CD4-positive, alpha-beta memory T cell (primary cell): Measurements from ENCODE around the gene NACC1. TPM values are rescaled to one million over a fixed set of nuclear protein-coding genes. Genes with fewer than 3 reads are reported as not detected.
A peak's percentile ranks its signal among the peaks of the same experiment; 100 is the strongest.
"Not testable (repeated sequence)": the region's sequence is repeated elsewhere in the genome, so short reads cannot be mapped to it uniquely, and the experiment has no call there.

ENCODE experiments used
- CTCF ChIA-PET: fragments of 350-600 bp; sonication (Branson Sonifier 250); formaldehyde crosslinking; loops from one replicate; lab custom pipeline; 2021; ENCODE audit warnings: inconsistent platforms; ENCODE audit not compliant: partially characterized antibody; lab: Charles Lee
- POLR2A ChIA-PET: fragments of 350-600 bp; sonication (Branson Sonifier 250); formaldehyde crosslinking; loops from one replicate; lab custom pipeline; 2021; ENCODE audit not compliant: partially characterized antibody; lab: Charles Lee
- DNase-seq, 5 donors: peaks; one replicate each; pipeline versions ENCODE4 v3.0.0 to v3.0.0-alpha.2; 2020 to 2022; ENCODE audit warnings: mixed read lengths in 1 of 5
- H3K27ac ChIP-seq: one replicate; pipeline ENCODE4 v1.7.0; 2013; ENCODE audit warnings: low read depth, low read length
- H3K27me3 ChIP-seq: 2 replicates; pipeline ENCODE4 v1.7.0; 2013; ENCODE audit warnings: mild to moderate bottlenecking, low read length, moderate library complexity; ENCODE audit not compliant: insufficient read depth
- H3K36me3 ChIP-seq: 2 replicates; pipeline ENCODE4 v1.7.0; 2013; ENCODE audit warnings: mild to moderate bottlenecking, low read length, moderate library complexity; ENCODE audit not compliant: insufficient read depth
- H3K4me1 ChIP-seq: 2 replicates; pipeline ENCODE4 v1.7.0; 2013; ENCODE audit warnings: mild to moderate bottlenecking, low read length, moderate library complexity; ENCODE audit not compliant: insufficient read depth
- H3K4me3 ChIP-seq, 2 donors: one replicate each; pipeline ENCODE4 v1.7.0; 2013; ENCODE audit warnings: low read length in 2 of 2, mild to moderate bottlenecking in 1 of 2
- H3K9me3 ChIP-seq, 2 donors: one replicate each; pipeline ENCODE4 v1.7.0; 2013; ENCODE audit warnings: low read length in 2 of 2, control low read depth in 1 of 2; ENCODE audit not compliant: control insufficient read depth in 1 of 2
- H3K27ac Mint-ChIP-seq, 7 donors: one replicate each; pipeline ENCODE4 v1.8.0; 2020 to 2021; ENCODE audit warnings: mixed read lengths in 7 of 7, mild to moderate bottlenecking in 6 of 7, inconsistent platforms in 3 of 7, moderate library complexity in 3 of 7
- H3K27me3 Mint-ChIP-seq, 2 donors: one replicate each; pipeline ENCODE4 v1.8.0; 2020 to 2021; ENCODE audit warnings: mixed read lengths in 2 of 2
- H3K36me3 Mint-ChIP-seq, 2 donors: one replicate each; pipeline ENCODE4 v1.8.0; 2020 to 2021; ENCODE audit warnings: mixed read lengths in 2 of 2, inconsistent platforms in 1 of 2, mild to moderate bottlenecking in 1 of 2
- H3K4me1 Mint-ChIP-seq, 4 donors: one replicate each; pipeline ENCODE4 v1.8.0; 2020 to 2021; ENCODE audit warnings: mixed read lengths in 4 of 4, mild to moderate bottlenecking in 1 of 4
- H3K4me3 Mint-ChIP-seq, 8 donors: one replicate each; pipeline ENCODE4 v1.8.0; 2020 to 2021; ENCODE audit warnings: mixed read lengths in 8 of 8, mild to moderate bottlenecking in 7 of 8, moderate library complexity in 6 of 8, inconsistent platforms in 3 of 8
- H3K9me3 Mint-ChIP-seq, 8 donors: one replicate each; pipeline ENCODE4 v1.8.0; 2020 to 2021; ENCODE audit warnings: mixed read lengths in 8 of 8, mild to moderate bottlenecking in 5 of 8, inconsistent platforms in 3 of 8, moderate library complexity in 1 of 8
- intact Hi-C: fragments of 100-400 bp; cut with micrococcal nuclease; formaldehyde crosslinking; loops from one replicate; pipeline ENCODE4 v1.15.1; 2023
- polyA plus RNA-seq, 2 donors: library from polyadenylated mRNA; unstranded; fragments of 300-500 nt; fragmentation: Illumina TruSeq; gene quantifications; one replicate each; pipeline ENCODE4 v1.2.3, GENCODE V29; 2021
- total RNA-seq, 2 experiments: library from RNA; stranded (reverse); gene quantifications; one replicate each; pipeline ENCODE4 v1.2.3, GENCODE V29; 2021

The NACC1 gene
- total and polyA plus RNA-seq, 4 experiments from 2014 or later, result 0.15 to 34.1 (median 13.8) TPM

DNA sequence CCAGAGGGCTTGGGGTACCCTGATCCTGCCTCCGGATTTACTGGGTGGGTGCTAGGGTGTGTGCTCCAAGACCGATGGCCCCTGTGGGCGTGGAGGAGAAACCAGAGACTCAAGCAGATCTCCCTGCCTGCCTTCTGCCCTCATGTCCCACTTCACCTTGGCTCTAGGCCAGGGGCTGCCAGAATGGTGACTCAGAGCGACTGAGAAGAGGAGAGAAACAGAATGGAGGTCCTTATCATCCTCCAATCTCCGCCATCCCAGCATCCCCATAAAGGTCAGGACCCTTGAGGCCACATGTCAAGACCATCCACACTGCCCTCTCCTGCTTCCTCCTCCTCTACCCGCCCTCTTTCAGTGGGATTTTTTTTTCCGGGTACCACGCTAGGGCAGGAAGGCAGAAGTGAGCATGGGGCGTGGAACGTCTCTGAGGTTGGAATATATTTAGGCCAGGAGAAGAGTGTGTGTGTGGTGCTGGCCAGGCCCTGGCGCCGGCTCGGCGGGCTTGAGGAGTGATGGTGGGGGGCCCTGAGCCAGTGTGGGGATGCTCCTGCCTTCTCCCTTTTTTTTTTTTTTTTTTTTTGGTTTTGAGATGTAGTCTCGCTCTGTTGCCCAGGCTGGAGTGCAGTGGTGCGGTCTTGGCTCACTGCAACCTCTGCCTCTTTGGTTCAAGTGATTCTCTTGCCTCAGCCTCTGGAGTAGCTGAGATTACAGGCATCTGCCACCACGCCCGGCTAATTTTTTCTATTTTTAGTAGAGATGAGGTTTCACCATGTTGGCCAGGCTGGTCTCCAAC is 54.5 kb downstream of the NACC1 start:
- H3K36me3 ChIP-seq, result no peaks in the 10 kb centered on the region
- H3K4me1 ChIP-seq, result peaks cover 65% of the 10 kb centered on the region
- H3K9me3 ChIP-seq, result no peaks in the 10 kb centered on the region
- intact Hi-C loops, result loop anchor here (2.0 kb wide), 1 partner anchor 56 kb away; the partner anchor contains the start of gene TRMT1
- ChIA-PET CTCF (interaction anchor here (0.6 kb wide), 1 partner anchor 61 kb away, joined by 3 read pairs; no protein-coding TSS in a partner anchor), POLR2A (interaction anchor here (0.7 to 10.6 kb wide), 5 partner anchors 9 to 877 kb away, joined by 3 to 401 read pairs (median 31); no protein-coding TSS in a partner anchor)
- Mint-ChIP-seq H3K9me3 (no peaks in the 10 kb centered on the region), H3K36me3 (peaks cover 4 to 6% of the 10 kb centered on the region in 2 donors), H3K27me3 (no peaks in the 10 kb centered on the region), H3K4me3 (peak overlapping the region; percentile 83 to 94 (median 86)), H3K4me1 (peaks cover 36 to 76% (median 48%) of the 10 kb centered on the region in 4 donors), H3K27ac (peak overlapping the region; percentile 94 to 99 (median 98))
- H3K27me3 ChIP-seq, result no peaks in the 10 kb centered on the region
- peak overlapping the region; percentile 53 for H3K27ac ChIP-seq
- DNase-seq, result peak; percentile 62 to 92 (median 63)
- H3K4me3 ChIP-seq, result peak overlapping the region; percentile 18 to 46

GRCh38 chr19:13173139-13173737 is 55.2 kb downstream of the NACC1 start:
- ChIA-PET CTCF (interaction anchor here (0.6 kb wide), 1 partner anchor 60 kb away, joined by 3 read pairs; no protein-coding TSS in a partner anchor), POLR2A (interaction anchor here (0.7 to 10.6 kb wide), 5 partner anchors 10 to 878 kb away, joined by 3 to 146 read pairs (median 5); partner anchors contain the start of genes IER2 and STX10)

DNA sequence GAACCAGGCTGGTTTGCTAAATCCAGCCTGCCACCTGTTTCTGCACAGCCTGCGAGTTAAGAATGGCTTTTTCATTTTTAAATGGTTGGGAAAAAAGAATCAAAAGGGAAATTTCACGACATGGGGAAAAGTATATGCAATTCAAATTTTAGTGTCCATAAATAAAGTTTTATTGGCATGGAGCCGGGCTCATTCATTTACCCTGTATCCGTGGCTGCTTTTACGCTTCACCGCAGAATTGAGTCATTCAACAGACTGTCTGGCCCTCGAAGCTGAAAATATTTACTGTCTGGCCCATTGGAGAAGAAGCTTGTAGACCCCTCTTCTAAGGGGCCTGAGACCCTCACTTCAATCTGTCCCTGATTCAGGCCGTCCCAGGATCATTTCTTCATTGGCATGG is 58.3 kb downstream of the NACC1 start:
- Histone ChIP-seq H3K27ac (no peak overlapping the region), H3K36me3 (no peaks in the 10 kb centered on the region), H3K9me3 (no peaks in the 10 kb centered on the region), H3K27me3 (no peaks in the 10 kb centered on the region), H3K4me3 (no peak overlapping the region), H3K4me1 (peaks cover 38% of the 10 kb centered on the region)
- Mint-ChIP-seq H3K4me3 (no peak overlapping the region), H3K27ac (peak overlapping the region in 1 of 7 donors; percentile 27), H3K27me3 (no peaks in the 10 kb centered on the region), H3K4me1 (peaks cover 20 to 52% (median 34%) of the 10 kb centered on the region in 4 donors), H3K36me3 (peaks cover 4% of the 10 kb centered on the region in 2 donors), H3K9me3 (no peaks in the 10 kb centered on the region)
- intact Hi-C loops, result no loop called here
- POLR2A ChIA-PET, result interaction anchor here (0.6 to 10.6 kb wide), 5 partner anchors 9 to 237 kb away, joined by 3 to 146 read pairs (median 12); no protein-coding TSS in a partner anchor
- CTCF ChIA-PET, result interaction anchor here (1.0 to 11.0 kb wide), 7 partner anchors 9 to 86 kb away, joined by 3 to 91 read pairs (median 4); no protein-coding TSS in a partner anchor
- DNase-seq, result no peak

More at GRCh38 chr19:13173139-13173737, 55.2 kb downstream of the NACC1 start:
- Mint-ChIP-seq H3K27me3 (no peaks in the 10 kb centered on the region), H3K4me3 (peak overlapping the region; percentile 83 to 94 (median 86)), H3K9me3 (no peaks in the 10 kb centered on the region), H3K4me1 (peaks cover 34 to 69% (median 45%) of the 10 kb centered on the region in 4 donors), H3K27ac (peak overlapping the region; percentile 94 to 99 (median 98)), H3K36me3 (peaks cover 4% of the 10 kb centered on the region in 2 donors)
- Histone ChIP-seq H3K27me3 (no peaks in the 10 kb centered on the region), H3K36me3 (no peaks in the 10 kb centered on the region), H3K4me3 (peak overlapping the region in 1 of 2 donors; percentile 46), H3K9me3 (no peaks in the 10 kb centered on the region), H3K27ac (peak overlapping the region; percentile 53), H3K4me1 (peaks cover 59% of the 10 kb centered on the region)
- DNase-seq, result no peak
- intact Hi-C loops, result loop anchor here (2.0 kb wide), 1 partner anchor 56 kb away; the partner anchor contains the start of gene TRMT1

DNA sequence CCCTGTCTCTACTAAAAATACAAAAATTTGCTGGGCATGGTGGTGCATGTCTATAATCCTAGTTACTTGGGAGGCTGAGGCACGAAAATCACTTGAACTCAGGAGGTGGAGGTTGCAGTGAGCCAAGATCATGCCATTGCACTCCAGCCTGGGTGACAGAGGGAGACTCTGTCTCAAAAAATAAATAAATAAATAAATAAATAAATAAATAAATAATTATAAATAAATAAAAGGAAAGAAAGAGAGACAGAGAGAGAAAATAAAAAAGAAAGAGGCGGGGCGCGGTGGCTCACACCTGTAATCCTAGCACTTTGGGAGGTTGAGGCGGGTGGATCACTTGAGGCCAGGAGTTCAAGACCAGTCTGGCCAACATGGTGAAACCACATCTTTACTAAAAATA is 59.5 kb downstream of the NACC1 start:
- DNase-seq, H3K9me3 Mint-ChIP-seq, H3K9me3 ChIP-seq, H3K27ac ChIP-seq, H3K36me3 ChIP-seq, H3K4me3 ChIP-seq, H3K4me3 Mint-ChIP-seq, H3K27me3 ChIP-seq, H3K27me3 Mint-ChIP-seq, intact Hi-C loops, H3K36me3 Mint-ChIP-seq: not testable (repeated sequence)
- H3K4me1 ChIP-seq, result peaks cover 34% of the 10 kb centered on the region
- CTCF ChIA-PET, result interaction anchor here (0.9 to 11.0 kb wide), 4 partner anchors 16 to 85 kb away, joined by 4 to 91 read pairs (median 4); partner anchors contain the start of genes IER2 and STX10
- peaks cover 19 to 47% (median 33%) of the 10 kb centered on the region in 4 donors for H3K4me1 Mint-ChIP-seq
- peak overlapping the region in 1 of 7 donors; percentile 68 for H3K27ac Mint-ChIP-seq
- POLR2A ChIA-PET, result interaction anchor here (0.7 to 10.6 kb wide), 2 partner anchors 11 to 23 kb away, joined by 3 to 146 read pairs; no protein-coding TSS in a partner anchor

DNA sequence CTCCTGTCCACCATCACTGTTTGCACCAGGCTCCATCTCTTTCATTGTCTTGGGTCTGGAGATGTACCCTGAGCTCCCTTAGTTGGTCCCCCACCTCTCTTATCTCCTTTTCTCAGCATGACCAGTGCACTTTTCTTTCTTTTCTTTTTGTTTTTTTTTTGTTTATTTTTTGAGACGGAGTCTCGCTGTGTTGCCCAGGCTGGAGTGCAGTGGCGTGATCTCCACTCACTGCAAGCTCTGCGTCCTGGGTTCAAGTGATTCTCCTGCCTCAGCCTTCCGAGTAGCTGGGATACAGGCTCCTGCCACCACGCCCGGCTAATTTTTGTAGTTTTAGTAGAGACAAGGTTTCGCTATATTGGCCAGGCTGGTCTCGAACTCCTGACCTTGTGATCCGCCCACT is 60.2 kb downstream of the NACC1 start:
- H3K27me3 ChIP-seq, DNase-seq, H3K9me3 Mint-ChIP-seq, H3K4me3 Mint-ChIP-seq, H3K36me3 Mint-ChIP-seq, H3K27me3 Mint-ChIP-seq, H3K4me3 ChIP-seq, intact Hi-C loops, H3K36me3 ChIP-seq, H3K27ac ChIP-seq, H3K9me3 ChIP-seq: not testable (repeated sequence)
- POLR2A ChIA-PET, result interaction anchor here (0.7 to 10.6 kb wide), 2 partner anchors 10 to 24 kb away, joined by 3 to 146 read pairs; no protein-coding TSS in a partner anchor
- H3K4me1 ChIP-seq, result peaks cover 27% of the 10 kb centered on the region
- peak overlapping the region in 2 of 7 donors; percentile 32 to 61 for H3K27ac Mint-ChIP-seq
- H3K4me1 Mint-ChIP-seq, result peaks cover 15 to 40% (median 28%) of the 10 kb centered on the region in 4 donors
- CTCF ChIA-PET, result interaction anchor here (0.9 to 11.0 kb wide), 2 partner anchors 16 to 28 kb away, joined by 4 to 91 read pairs; partner anchors contain the start of genes IER2 and STX10

DNA sequence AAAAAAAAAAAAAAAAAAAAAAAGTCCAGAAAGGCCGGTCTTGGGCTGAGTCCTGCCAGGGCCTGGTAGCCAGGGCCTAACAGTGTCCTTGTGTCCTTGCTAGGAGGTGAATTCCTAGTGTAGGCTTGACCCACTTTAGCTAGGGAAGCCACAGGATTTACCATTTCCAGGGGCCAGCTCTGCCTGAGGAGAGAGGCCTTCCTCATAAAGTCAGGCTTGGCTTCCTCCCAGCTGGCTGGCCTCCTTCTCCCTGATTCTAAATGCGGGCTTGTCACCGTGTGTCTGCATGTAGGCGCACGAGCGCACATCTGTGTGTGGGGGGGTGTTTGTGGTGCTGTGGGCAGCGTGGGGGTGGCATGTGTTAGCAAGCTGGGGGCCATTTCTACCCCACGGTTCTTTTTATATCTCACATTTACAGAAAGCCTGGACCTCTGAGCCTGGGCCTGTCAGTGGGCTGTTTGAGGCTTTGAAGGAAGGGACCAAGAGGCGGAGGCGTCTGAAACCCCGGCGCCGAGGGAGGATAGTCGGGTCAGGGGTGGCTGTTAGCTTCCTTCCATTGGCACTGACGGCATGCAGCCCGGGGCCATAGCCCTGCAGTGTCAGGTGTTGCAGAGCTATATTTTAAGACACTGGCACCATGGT is 63.8 kb downstream of the NACC1 start:
- no peaks in the 10 kb centered on the region for H3K9me3 ChIP-seq
- no peaks in the 10 kb centered on the region for H3K27me3 ChIP-seq
- no peak for DNase-seq
- H3K4me1 Mint-ChIP-seq, result peaks cover 16 to 38% (median 27%) of the 10 kb centered on the region in 4 donors
- peak overlapping the region in 6 of 7 donors; percentile 44 to 91 (median 58) for H3K27ac Mint-ChIP-seq
- peak overlapping the region in 7 of 8 donors; percentile 13 to 79 (median 63) for H3K4me3 Mint-ChIP-seq
- no peak overlapping the region for H3K4me3 ChIP-seq
- no peak overlapping the region for H3K27ac ChIP-seq
- POLR2A ChIA-PET, result interaction anchor here (1.0 to 10.6 kb wide), 9 partner anchors 12 to 65 kb away, joined by 3 to 146 read pairs (median 5); partner anchors contain the start of genes IER2, STX10 and TRMT1
- H3K4me1 ChIP-seq, result peaks cover 18% of the 10 kb centered on the region
- intact Hi-C loops, result no loop called here
- H3K9me3 Mint-ChIP-seq, result no peaks in the 10 kb centered on the region
- no peaks in the 10 kb centered on the region for H3K27me3 Mint-ChIP-seq
- H3K36me3 ChIP-seq, result no peaks in the 10 kb centered on the region
- CTCF ChIA-PET, result interaction anchor here (0.7 to 11.0 kb wide), 8 partner anchors 12 to 1341 kb away, joined by 4 to 91 read pairs (median 6); partner anchors contain the start of genes IER2 and STX10
- no peaks in the 10 kb centered on the region for H3K36me3 Mint-ChIP-seq
